ENCODE measurements around the gene HADHB.
"Not testable (repeated sequence)": the region's sequence is repeated elsewhere in the genome, so short reads cannot be mapped to it uniquely, and the experiment has no call there.

Gene HADHB

GRCh38 chr2:26302846-26303245 is 58.1 kb downstream of the HADHB start:
- H3K9me3 ChIP-seq, result no peaks in the 10 kb centered on the region

GRCh38 chr2:26305094-26305493 is 60.4 kb downstream of the HADHB start:
- H3K9me3 ChIP-seq; H3K27me3 ChIP-seq; H3K4me1 ChIP-seq; DNase-seq; H3K4me3 ChIP-seq (ENCODE audit: low read depth, low read length); H3K36me3 ChIP-seq: not testable (repeated sequence)

More at GRCh38 chr2:26302846-26303245, 58.1 kb downstream of the HADHB start:
- no peak overlapping the region for H3K4me3 ChIP-seq (ENCODE audit: low read depth, low read length)
- no peaks in the 10 kb centered on the region for H3K36me3 ChIP-seq
- no peak for DNase-seq
- no peaks in the 10 kb centered on the region for H3K4me1 ChIP-seq
- no peaks in the 10 kb centered on the region for H3K27me3 ChIP-seq
- TF ChIP-seq, protein P1, sequence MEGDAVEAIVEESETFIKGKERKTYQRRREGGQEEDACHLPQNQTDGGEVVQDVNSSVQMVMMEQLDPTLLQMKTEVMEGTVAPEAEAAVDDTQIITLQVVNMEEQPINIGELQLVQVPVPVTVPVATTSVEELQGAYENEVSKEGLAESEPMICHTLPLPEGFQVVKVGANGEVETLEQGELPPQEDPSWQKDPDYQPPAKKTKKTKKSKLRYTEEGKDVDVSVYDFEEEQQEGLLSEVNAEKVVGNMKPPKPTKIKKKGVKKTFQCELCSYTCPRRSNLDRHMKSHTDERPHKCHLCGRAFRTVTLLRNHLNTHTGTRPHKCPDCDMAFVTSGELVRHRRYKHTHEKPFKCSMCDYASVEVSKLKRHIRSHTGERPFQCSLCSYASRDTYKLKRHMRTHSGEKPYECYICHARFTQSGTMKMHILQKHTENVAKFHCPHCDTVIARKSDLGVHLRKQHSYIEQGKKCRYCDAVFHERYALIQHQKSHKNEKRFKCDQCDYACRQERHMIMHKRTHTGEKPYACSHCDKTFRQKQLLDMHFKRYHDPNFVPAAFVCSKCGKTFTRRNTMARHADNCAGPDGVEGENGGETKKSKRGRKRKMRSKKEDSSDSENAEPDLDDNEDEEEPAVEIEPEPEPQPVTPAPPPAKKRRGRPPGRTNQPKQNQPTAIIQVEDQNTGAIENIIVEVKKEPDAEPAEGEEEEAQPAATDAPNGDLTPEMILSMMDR (IDR thresholded peaks at IDR 0.05; ENCODE audit: low read depth, low read length), result no peak

- H3K4me1 ChIP-seq, result no peaks in the 10 kb centered on the region
- no peak for DNase-seq
- H3K36me3 ChIP-seq, result no peaks in the 10 kb centered on the region
- H3K9me3 ChIP-seq, result no peaks in the 10 kb centered on the region
- no peak overlapping the region for H3K4me3 ChIP-seq (ENCODE audit: low read depth, low read length)
- TF ChIP-seq, protein P1 (IDR thresholded peaks at IDR 0.05; ENCODE audit: low read depth, low read length), result no peak
- no peaks in the 10 kb centered on the region for H3K27me3 ChIP-seq
These were observed 60.8 kb downstream of the HADHB start for GRCh38 chr2:26305540-26305939.

DNA sequence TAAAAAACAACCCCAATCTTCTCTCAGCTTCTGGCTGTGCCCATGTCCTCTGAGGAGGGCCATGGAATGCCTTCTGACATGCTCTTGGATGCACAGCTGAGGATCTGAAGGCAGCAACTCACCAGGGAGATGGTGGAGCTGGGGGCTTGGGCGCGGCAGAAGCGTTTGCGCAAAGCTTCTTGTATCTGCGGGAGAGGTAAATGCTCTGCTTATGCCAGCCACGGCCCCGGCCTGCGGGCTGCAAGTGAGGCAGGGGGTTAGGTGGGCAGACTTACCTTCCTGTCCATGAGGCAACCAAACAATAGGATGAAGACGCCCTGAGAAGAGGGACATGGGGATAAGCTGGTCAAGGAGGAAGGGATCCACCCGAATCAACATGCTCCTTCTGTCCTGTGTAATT is 65.2 kb downstream of the HADHB start:
- no peak overlapping the region for H3K4me3 ChIP-seq (ENCODE audit: low read depth, low read length)
- no peaks in the 10 kb centered on the region for H3K9me3 ChIP-seq
- no peak for DNase-seq
- TF ChIP-seq, protein P1 (IDR thresholded peaks at IDR 0.05; ENCODE audit: low read depth, low read length), result no peak
- no peaks in the 10 kb centered on the region for H3K27me3 ChIP-seq
- no peaks in the 10 kb centered on the region for H3K36me3 ChIP-seq
- H3K4me1 ChIP-seq, result no peaks in the 10 kb centered on the region

DNA sequence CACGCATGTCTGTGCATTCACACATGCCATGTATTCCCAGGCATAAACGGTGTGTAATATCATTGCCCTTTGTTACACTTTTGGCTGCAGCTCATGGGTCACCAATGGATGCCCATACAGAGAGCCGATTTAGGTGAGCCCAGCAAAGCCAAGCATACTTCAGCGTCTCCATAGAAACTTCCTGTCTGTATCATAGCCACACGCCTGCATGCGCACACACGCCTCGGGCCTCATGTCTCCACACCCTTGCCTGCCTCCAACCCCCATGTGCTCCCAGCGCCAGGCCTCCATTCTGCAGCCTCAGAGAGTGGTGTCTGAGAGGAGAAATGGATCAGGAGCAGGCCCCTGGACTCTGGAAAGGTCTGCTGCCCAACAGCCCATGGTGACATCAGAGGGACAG is 67.7 kb downstream of the HADHB start:
- no peaks in the 10 kb centered on the region for H3K27me3 ChIP-seq
- no peaks in the 10 kb centered on the region for H3K4me1 ChIP-seq
- H3K4me3 ChIP-seq (ENCODE audit: low read depth, low read length), result no peak overlapping the region
- H3K36me3 ChIP-seq, result no peaks in the 10 kb centered on the region
- no peak for DNase-seq
- no peaks in the 10 kb centered on the region for H3K9me3 ChIP-seq
- TF ChIP-seq, protein P1 (IDR thresholded peaks at IDR 0.05; ENCODE audit: low read depth, low read length), result no peak

DNA sequence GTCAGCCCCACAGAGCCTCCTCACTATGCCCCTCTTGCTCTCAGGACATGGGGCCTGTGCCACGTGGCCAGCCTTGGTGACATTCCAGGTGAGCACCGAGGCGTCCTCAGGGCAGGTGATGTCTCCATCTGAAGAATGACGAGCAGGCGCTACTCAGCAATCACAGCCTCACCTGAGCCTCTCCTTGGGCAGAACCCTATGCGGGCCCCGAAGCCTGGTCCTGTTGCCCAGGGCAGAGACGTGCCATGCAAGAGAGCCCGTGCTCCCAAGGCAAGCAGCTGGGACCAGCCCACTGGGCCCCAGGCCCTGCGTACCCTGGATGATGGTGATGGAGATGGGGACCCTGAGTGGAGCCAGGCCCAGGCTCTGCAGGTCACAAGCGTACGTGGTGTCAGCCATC is 68.7 kb downstream of the HADHB start:
- no peak overlapping the region for H3K4me3 ChIP-seq (ENCODE audit: low read depth, low read length)
- no peaks in the 10 kb centered on the region for H3K4me1 ChIP-seq
- no peaks in the 10 kb centered on the region for H3K27me3 ChIP-seq
- TF ChIP-seq, protein P1 (IDR thresholded peaks at IDR 0.05; ENCODE audit: low read depth, low read length), result no peak
- no peak for DNase-seq
- H3K36me3 ChIP-seq, result no peaks in the 10 kb centered on the region
- H3K9me3 ChIP-seq, result no peaks in the 10 kb centered on the region

GRCh38 chr2:26314243-26314642 is 69.5 kb downstream of the HADHB start:
- H3K27me3 ChIP-seq, result no peaks in the 10 kb centered on the region
- H3K4me1 ChIP-seq, result no peaks in the 10 kb centered on the region
- TF ChIP-seq, protein P1 (IDR thresholded peaks at IDR 0.05; ENCODE audit: low read depth, low read length), result no peak
- no peaks in the 10 kb centered on the region for H3K9me3 ChIP-seq
- DNase-seq, result no peak
- no peaks in the 10 kb centered on the region for H3K36me3 ChIP-seq
- no peak overlapping the region for H3K4me3 ChIP-seq (ENCODE audit: low read depth, low read length)
